Caki2 (cell line): ENCODE results near the gene APOBEC3G. TPM values are rescaled to one million over a fixed set of nuclear protein-coding genes. Genes with fewer than 3 reads are reported as not detected.

Source experiments
- DNase-seq: peaks from one replicate; pipeline ENCODE4 v3.0.0-alpha.2; 2015; ENCODE audit warnings: low read depth
- in situ Hi-C: cut with HindIII; loops from 2 replicates; pipeline ENCODE4 v1.10.0; 2016; ENCODE audit warnings: low sequenced_read_pairs, low pct_unique_long_range_greater_than_20kb, mixed read lengths
- total RNA-seq: library from RNA; depleted of rRNA; stranded (reverse); fragments of >200 nt; shearing (Covaris generic); gene quantifications from 2 replicates; pipeline ENCODE4 v1.2.3, GENCODE V29; 2014; ENCODE audit warnings: low replicate concordance; rRNA removed

APOBEC3G gene
- total RNA-seq, 1 experiment from 2014 or later = 14.7 TPM

DNA sequence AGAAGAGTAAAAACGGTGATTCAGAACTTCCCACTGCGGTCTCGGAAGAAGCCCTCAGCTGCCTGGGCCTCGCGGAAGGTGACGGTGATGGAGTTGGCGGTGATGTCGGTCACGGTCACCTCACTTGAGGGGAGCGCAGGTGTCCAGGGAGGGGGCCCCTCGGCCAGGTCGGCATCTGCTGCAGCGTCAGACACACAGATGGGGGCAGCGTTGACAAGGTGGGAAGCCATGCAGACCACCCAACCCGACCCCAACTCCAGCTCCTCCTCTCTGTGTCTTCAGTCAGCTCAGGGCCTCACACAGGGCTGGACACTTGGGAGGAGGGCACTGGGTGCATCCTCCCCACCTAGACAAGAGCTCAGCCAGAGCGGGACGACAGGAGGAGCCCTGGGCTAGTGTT is 56.8 kb downstream of the APOBEC3G start:
- no peak for DNase-seq
- in situ Hi-C loops = no loop called here

DNA sequence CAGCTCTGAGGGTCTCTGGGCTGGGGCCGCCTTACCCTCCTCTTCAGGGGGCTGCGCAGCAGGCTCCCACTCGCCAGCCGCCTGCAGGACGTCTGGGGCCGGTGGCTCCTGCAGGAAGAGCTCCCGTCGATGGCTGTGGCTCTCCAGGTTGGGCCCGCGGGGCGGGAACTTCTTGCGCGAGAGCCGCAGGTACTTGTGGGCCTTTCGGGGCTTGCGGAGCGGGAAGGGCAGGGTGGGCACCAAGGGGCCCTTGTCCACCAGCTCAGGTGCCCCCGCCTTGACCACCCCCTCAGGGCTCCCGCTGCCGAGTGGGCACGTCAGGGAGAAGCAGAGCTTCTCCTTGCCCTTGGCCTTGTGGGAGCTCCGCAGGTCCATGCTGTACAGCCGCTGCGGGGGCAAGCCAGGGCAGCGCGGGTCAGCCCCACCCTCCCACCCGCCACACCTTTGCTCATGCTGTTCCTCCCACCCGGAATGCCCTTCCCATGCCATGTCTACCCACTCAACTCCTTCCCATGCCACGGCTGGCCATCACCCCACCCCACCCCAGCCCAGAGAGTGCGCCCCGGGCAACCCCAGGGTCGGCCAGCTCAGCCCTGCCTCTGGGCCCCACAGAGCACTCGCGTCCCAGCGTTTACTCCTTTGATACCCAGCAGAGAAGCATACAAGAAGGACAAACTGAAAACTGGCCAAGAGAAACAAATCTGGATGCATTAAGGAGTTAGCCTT is 57.5 kb downstream of the APOBEC3G start:
- in situ Hi-C loops = no loop called here
- DNase-seq = no peak

DNA sequence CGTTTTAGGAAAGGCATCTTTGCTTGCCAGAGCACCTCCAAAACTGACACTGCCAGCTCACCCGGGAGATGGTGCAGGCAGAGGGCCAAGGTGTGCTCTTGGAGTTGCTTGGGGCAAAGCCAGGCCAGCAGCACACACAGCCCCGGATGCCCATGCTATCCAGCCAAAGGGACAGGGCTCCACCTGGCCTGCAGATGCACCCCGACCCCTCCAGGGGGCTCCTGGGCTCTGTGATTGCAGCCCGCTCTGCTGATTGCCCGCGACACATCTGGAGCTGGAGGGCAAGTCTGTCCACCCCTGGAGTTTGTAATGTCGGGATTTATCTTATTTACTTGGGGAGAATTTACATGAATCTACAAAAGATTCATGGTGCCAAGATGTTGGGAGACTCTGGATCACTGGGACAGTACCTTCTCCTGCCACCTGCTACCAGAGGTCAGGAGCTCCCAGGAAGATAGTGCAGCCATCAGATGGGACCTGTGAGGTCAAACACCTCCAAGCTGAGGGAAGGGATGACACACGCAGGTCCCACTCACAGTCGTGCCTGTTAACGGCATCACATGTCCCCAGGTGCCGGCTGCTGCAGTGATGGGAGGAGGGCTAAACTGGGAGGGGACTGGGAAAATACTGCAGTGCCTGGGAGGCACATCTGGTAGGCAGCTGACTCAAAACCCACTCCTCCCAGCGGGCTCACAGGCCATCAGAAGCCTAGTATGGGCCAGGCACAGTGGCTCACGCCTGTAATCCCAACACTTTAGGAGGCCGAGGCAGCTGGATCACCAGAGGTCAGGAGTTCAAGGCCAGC is 58.2 kb downstream of the APOBEC3G start:
- in situ Hi-C loops = no loop called here
- DNase-seq = no peak

DNA sequence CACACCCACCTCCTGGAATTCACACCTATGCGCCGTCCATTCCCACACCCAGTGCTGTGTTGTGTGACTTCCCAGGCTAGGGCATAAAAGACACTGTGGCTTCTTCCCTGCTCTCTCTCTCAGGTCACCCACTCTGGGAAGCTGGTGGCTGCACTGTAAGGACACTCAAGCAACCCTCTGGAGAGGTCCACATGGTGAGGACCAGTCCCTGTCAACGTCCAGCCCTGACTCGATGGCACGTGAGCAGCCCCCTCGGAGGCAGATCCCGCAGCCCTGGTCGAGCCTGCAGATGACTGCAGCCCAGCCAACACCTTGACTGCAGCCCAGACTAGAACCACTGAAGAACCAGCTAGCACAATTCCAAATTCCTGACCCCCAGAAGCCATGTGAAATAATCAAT is 59.2 kb downstream of the APOBEC3G start:
- DNase-seq = no peak
- in situ Hi-C loops = no loop called here

Other genes starting within 250 kb of the APOBEC3G start
- gene NPTXR, start 233.2 kb upstream of the APOBEC3G start, total RNA-seq = 6.2 and 6.7 TPM in 2 replicates
- 59.5 and 63.9 TPM in 2 replicates for gene CBX6, start 205.1 kb upstream of the APOBEC3G start, total RNA-seq
- not detected in 2 replicates for gene APOBEC3A, start 119.7 kb upstream of the APOBEC3G start, total RNA-seq
- gene APOBEC3B, start 94.9 kb upstream of the APOBEC3G start, total RNA-seq = 19.1 and 20.1 TPM in 2 replicates
- 3.5 and 6.5 TPM in 2 replicates for gene APOBEC3C, start 63.0 kb upstream of the APOBEC3G start, total RNA-seq
- 5.7 and 6.1 TPM in 2 replicates for gene APOBEC3D, start 56.1 kb upstream of the APOBEC3G start, total RNA-seq
- 1.7 and 3.5 TPM in 2 replicates for gene APOBEC3F, start 36.4 kb upstream of the APOBEC3G start, total RNA-seq
- gene APOBEC3H, start 20.0 kb downstream of the APOBEC3G start, total RNA-seq = 1.9 and 2.0 TPM in 2 replicates
- 27.4 and 36.0 TPM in 2 replicates for gene CBX7, start 75.4 kb downstream of the APOBEC3G start, total RNA-seq
- 20.9 and 37.3 TPM in 2 replicates for gene PDGFB, start 167.7 kb downstream of the APOBEC3G start, total RNA-seq
- gene RPL3, start 242.3 kb downstream of the APOBEC3G start, total RNA-seq = 5,144 and 5,940 TPM in 2 replicates